K562 (cell line): ENCODE results near the gene SORCS2. TPM values are rescaled to one million over a fixed set of nuclear protein-coding genes. Genes with fewer than 3 reads are reported as not detected.

Experiments used
- ATAC-seq: fragments of 200-7000 bp; cut with Tn5 transposase; 3 replicates; pipeline ENCODE4 v1.9.1; 2020; ENCODE audit warnings: moderate library complexity
- BruUV-seq: library from RNA; stranded (reverse); fragments of 400-500 nt; replicated peaks from 2 replicates; lab custom pipeline; 2021; lab: Mats Ljungman, UMichigan
- CTCF ChIA-PET: fragments of 300-600 bp; formaldehyde crosslinking; extraction: SDS; loops from one replicate; lab custom pipeline; 2021; ENCODE audit warnings: low intra/inter-chr PET ratio; lab: Yijun Ruan, JAX
- POLR2A ChIA-PET: fragments of 300-600, 350-650 bp; sonication (Branson Sonifier 250); formaldehyde crosslinking; extraction: SDS; loops from one replicate; lab custom pipeline; 2021; ENCODE audit warnings: antibody characterized with exemption, inconsistent platforms; lab: Yijun Ruan, JAX
- DNase-seq, 4 experiments: peaks; one replicate each; pipeline versions ENCODE4 v3.0.0 to v3.0.0-alpha.2; 2011 to 2018; ENCODE audit warnings: low spot score in 3 of 4, mixed read lengths in 3 of 4; ENCODE audit errors: extremely low read depth in 1 of 4
- FAIRE-seq: peaks from 2 replicates; lab custom pipeline; 2011; peaks lifted over from hg19 to GRCh38; lab: Jason Lieb, UNC
- H2AFZ ChIP-seq: 2 replicates; pipeline ENCODE4 v1.6.0; 2011; ENCODE audit warnings: low read depth, low read length, control low read depth, inconsistent platforms
- H3K27ac ChIP-seq: fragments of 200-600 bp; 3 replicates; pipeline ENCODE4 v1.8.0; 2011; ENCODE audit warnings: low read depth, mild to moderate bottlenecking, control low read depth, inconsistent platforms, low read length, moderate library complexity, mixed read lengths; ENCODE audit errors: extremely low read depth
- H3K27me3 ChIP-seq, 2 experiments: fragments of 300-600 bp in 1 of 2; 2 replicates in 1 of 2; 3 replicates in 1 of 2; pipeline versions ENCODE4 v1.6.0 to v1.8.0; 2011; ENCODE audit warnings: inconsistent platforms in 2 of 2, low read length in 2 of 2, mild to moderate bottlenecking in 1 of 2, mixed read lengths in 1 of 2, moderate library complexity in 1 of 2; ENCODE audit not compliant: control insufficient read depth in 2 of 2, insufficient read depth in 2 of 2
- H3K36me3 ChIP-seq: fragments of 300-600 bp; 3 replicates; pipeline ENCODE4 v1.8.0; 2011; ENCODE audit warnings: mild to moderate bottlenecking, low read length, inconsistent platforms; ENCODE audit not compliant: control insufficient read depth, insufficient read depth
- H3K4me1 ChIP-seq, 2 experiments: fragments of 200-600 bp in 1 of 2; replicated peaks in 1 of 2; 2 replicates in 1 of 2; 3 replicates in 1 of 2; pipeline versions ENCODE4 v1.5.1 to v1.8.0; 2011; ENCODE audit warnings: inconsistent platforms in 2 of 2, low read length in 2 of 2, mild to moderate bottlenecking in 1 of 2, mixed read lengths in 1 of 2, moderate library complexity in 1 of 2; ENCODE audit not compliant: control insufficient read depth in 2 of 2, insufficient read depth in 2 of 2
- H3K4me2 ChIP-seq: 2 replicates; pipeline ENCODE4 v1.6.1; 2011; ENCODE audit warnings: low read length, control low read depth, inconsistent platforms, mixed read lengths; ENCODE audit not compliant: insufficient read depth
- H3K4me3 ChIP-seq: fragments of 200-600 bp; sonication (generic), shearing (Covaris generic); 2 replicates; pipeline ENCODE4 v1.5.1; 2016; ENCODE audit warnings: control low read depth, inconsistent platforms
- H3K79me2 ChIP-seq: fragments of 200-600 bp; 3 replicates; pipeline ENCODE4 v1.8.0; 2011; ENCODE audit warnings: low read length, inconsistent platforms; ENCODE audit not compliant: control insufficient read depth, insufficient read depth
- H3K9ac ChIP-seq, 2 experiments: 2 replicates each; pipeline versions ENCODE4 v1.6.0 to v1.6.1; 2011; ENCODE audit warnings: low read depth in 2 of 2, low read length in 2 of 2, control low read depth in 1 of 2, inconsistent platforms in 1 of 2, mild to moderate bottlenecking in 1 of 2, mixed read lengths in 1 of 2; ENCODE audit not compliant: insufficient read depth in 1 of 2
- H3K9me1 ChIP-seq: one replicate; pipeline ENCODE4 v1.6.0; 2011; ENCODE audit warnings: inconsistent platforms, mild to moderate bottlenecking, low read length, moderate library complexity; ENCODE audit not compliant: control insufficient read depth, insufficient read depth
- H3K9me3 ChIP-seq: replicated peaks from 2 replicates; pipeline ENCODE4 v1.5.1; 2011; ENCODE audit warnings: low read depth, low read length, inconsistent platforms; ENCODE audit not compliant: control insufficient read depth, insufficient read depth
- H4K20me1 ChIP-seq: replicated peaks from 2 replicates; pipeline ENCODE4 v1.6.1; 2011; ENCODE audit warnings: low read length, inconsistent platforms, mixed read lengths; ENCODE audit not compliant: control insufficient read depth, insufficient read depth
- CHD1 ChIP-seq: fragments of 200-600 bp; sonication (generic); IDR thresholded peaks from one replicate; pipeline ENCODE4 v1.6.1; 2012; ENCODE audit warnings: mild to moderate bottlenecking, moderate library complexity, low read length, inconsistent platforms
- DNMT1 ChIP-seq: fragments of 450-650 bp; IDR thresholded peaks from 2 replicates; pipeline ENCODE4 v1.6.1; 2016; ENCODE audit warnings: antibody characterized with exemption, mild to moderate bottlenecking
- EGR1 ChIP-seq: fragments of 450-650 bp; conservative IDR thresholded peaks from 2 replicates; pipeline ENCODE4 v1.6.1; 2017; ENCODE audit warnings: mild to moderate bottlenecking
- ELF4 ChIP-seq: fragments of 450-650 bp; formaldehyde crosslinking; IDR thresholded peaks from 2 replicates; pipeline ENCODE4 v1.4.0; 2022; ENCODE audit warnings: missing genetic modification characterization
- ETS2 ChIP-seq: IDR thresholded peaks from 2 replicates; pipeline ENCODE4 v1.6.1; 2016; ENCODE audit warnings: borderline replicate concordance, missing genetic modification characterization, mild to moderate bottlenecking, moderate library complexity, missing compliant biosample characterization; ENCODE audit not compliant: poor library complexity, severe bottlenecking
- ZBED1 ChIP-seq: IDR thresholded peaks from 2 replicates; pipeline ENCODE4 v1.6.1; 2014
- ZBTB43 ChIP-seq: sonication (generic); formaldehyde crosslinking; IDR thresholded peaks from 2 replicates; pipeline ENCODE4 v1.8.0; 2023; ENCODE audit warnings: mild to moderate bottlenecking, missing genetic modification reagents
- ZBTB7A ChIP-seq: IDR thresholded peaks from 2 replicates; pipeline ENCODE4 v1.6.1; 2011; ENCODE audit warnings: low read depth, mild to moderate bottlenecking, low read length, moderate library complexity, borderline replicate concordance; ENCODE audit not compliant: control insufficient read depth
- ZNF324 ChIP-seq: fragments of 250-450 bp; sonication (Bioruptor Pico); IDR thresholded peaks from 2 replicates; pipeline ENCODE4 v1.4.0; 2020; ENCODE audit warnings: mild to moderate bottlenecking
- WGBS: fragments of 100-300 bp; shearing (Covaris generic); methylation state at CpG from one replicate; pipeline ENCODE4 v1.1.6; 2016; ENCODE audit warnings: low coverage, mixed read lengths; ENCODE audit not compliant: insufficient coverage; ENCODE audit errors: missing lambda C conversion rate; 5-methylcytosine and 5-hydroxymethylcytosine counted together
- in situ Hi-C: fragments of 300-500 bp; cut with MboI; formaldehyde crosslinking; loops from 4 replicates; pipeline ENCODE4 v1.15.0; 2018; ENCODE audit warnings: inconsistent platforms, mixed read lengths
- intact Hi-C: fragments of 100-400 bp; cut with micrococcal nuclease; formaldehyde crosslinking; loops from 2 replicates; pipeline ENCODE4 v1.14.2; 2022
- polyA plus RNA-seq, 8 experiments: library from polyadenylated mRNA; depleted of rRNA in 4 of 8; stranded (reverse) in 5 of 8; unstranded in 3 of 8; fragments of >200 nt; fragmentation: Nextera tagmentation in 2 of 8; fragmentation: Illumina TruSeq in 1 of 8; extraction: Ambion mirVana in 2 of 8; extraction: Trizol in 1 of 8; gene quantifications; 2 replicates each; pipeline versions ENCODE4 v1.2.1 to v1.2.3, GENCODE V29; 2011 to 2014; ENCODE audit warnings: inconsistent platforms in 1 of 8, missing spikeins in 1 of 8
- total RNA-seq, 7 experiments: library from RNA; depleted of rRNA in 6 of 7; stranded (reverse); fragments of >200 nt in 6 of 7; fragmentation: Illumina TruSeq in 2 of 7; extraction: Trizol in 2 of 7; gene quantifications; 2 replicates each; pipeline versions ENCODE4 v1.2.1 to v1.2.3, GENCODE V29; 2011 to 2021; ENCODE audit warnings: low replicate concordance in 1 of 7

The SORCS2 gene
- total and polyA plus RNA-seq, 9 of the 15 experiments (the other 6 are each of a cell fraction or from before 2014, with no cell fraction given): not detected

GRCh38 chr4:7640136-7640535 lies 447.8 kb downstream of the SORCS2 start:
- Histone ChIP-seq H3K4me1 (no peaks in the 10 kb centered on the region), H3K79me2 (no peaks in the 10 kb centered on the region), H2AFZ (no peak overlapping the region), H3K4me3 (no peak overlapping the region), H3K27me3 (peaks cover 0 to 17% of the 10 kb centered on the region in 2 experiments; a peak in 2 of 5 replicates), H3K36me3 (no peaks in the 10 kb centered on the region), H3K27ac (no peak overlapping the region), H4K20me1 (no peaks in the 10 kb centered on the region; the same call in 1 of the 2 replicates), H3K9me3 (no peaks in the 10 kb centered on the region; the same call in 1 of the 2 replicates), H3K4me2 (no peak overlapping the region), H3K9ac (no peak overlapping the region), H3K9me1 (no peaks in the 10 kb centered on the region)
- intact Hi-C loops: no loop called here
- CTCF ChIA-PET: no interaction called here
- 6% methylated on average over 5 of the region's 6 CpGs for WGBS
- in situ Hi-C loops: no loop called here
- TF ChIP-seq ZBTB7A (no peak), ZBTB43 (CRISPR knock-in tag) (peak; percentile 93), EGR1 (peak; percentile 42; the same call in 1 of the 2 replicates)
- BruUV-seq: no TSS peak
- DNase-seq: no peak
- POLR2A ChIA-PET: no interaction called here
- FAIRE-seq: no peak
- no peak for ATAC-seq

- intact Hi-C loops (no loop called here), in situ Hi-C loops (no loop called here)
- H3K9me1 ChIP-seq: no peaks in the 10 kb centered on the region
- H3K79me2 ChIP-seq: no peaks in the 10 kb centered on the region
- no peaks in the 10 kb centered on the region for H3K36me3 ChIP-seq
- no peak overlapping the region for H3K4me3 ChIP-seq
- no peaks in the 10 kb centered on the region; a peak in 1 of 5 replicates for H3K4me1 ChIP-seq
- ATAC-seq (no peak), FAIRE-seq (no peak), DNase-seq (no peak)
- no peak overlapping the region for H3K27ac ChIP-seq
- peaks cover 0 to 7% of the 10 kb centered on the region in 2 experiments; a peak in 2 of 5 replicates for H3K27me3 ChIP-seq
- H3K9ac ChIP-seq: no peak overlapping the region
- H3K9me3 ChIP-seq: no peaks in the 10 kb centered on the region; the same call in 1 of the 2 replicates
- no peak for TF ChIP-seq ZNF324 (CRISPR knock-in tag)
- TF ChIP-seq ZBED1: no peak
- no peak for TF ChIP-seq DNMT1
- no peak for TF ChIP-seq CHD1
- no peak for TF ChIP-seq ELF4 (CRISPR knock-in tag)
- no peak for TF ChIP-seq ETS2 (tag)
- no peak overlapping the region for H2AFZ ChIP-seq
- CTCF ChIA-PET: no interaction called here
- no peaks in the 10 kb centered on the region; the same call in 1 of the 2 replicates for H4K20me1 ChIP-seq
- BruUV-seq: no TSS peak
- H3K4me2 ChIP-seq: no peak overlapping the region
- POLR2A ChIA-PET: no interaction called here
Measured at GRCh38 chr4:7641712-7642111, 449.4 kb downstream of the SORCS2 start.
